Esophagus (tissue), 2 donors: ENCODE data around the gene HRH1. TPM values are rescaled to one million over a fixed set of nuclear protein-coding genes. Genes with fewer than 3 reads are reported as not detected.

ENCODE experiments used
- H3K27ac ChIP-seq, 2 donors: one replicate each; pipeline ENCODE4 v1.5.1; 2013; ENCODE audit warnings: low read depth in 2 of 2, mild to moderate bottlenecking in 2 of 2, inconsistent platforms in 1 of 2, low read length in 1 of 2, moderate library complexity in 1 of 2
- H3K27me3 ChIP-seq, 2 donors: one replicate each; pipeline ENCODE4 v1.6.1; 2013; ENCODE audit warnings: low read length in 2 of 2, control low read depth in 1 of 2, mild to moderate bottlenecking in 1 of 2; ENCODE audit not compliant: insufficient read depth in 2 of 2, control insufficient read depth in 1 of 2
- H3K36me3 ChIP-seq, 2 donors: one replicate each; pipeline ENCODE4 v1.6.1; 2013; ENCODE audit warnings: low read length in 1 of 2; ENCODE audit not compliant: control insufficient read depth in 2 of 2, insufficient read depth in 2 of 2
- H3K4me1 ChIP-seq, 2 donors: one replicate each; pipeline ENCODE4 v1.6.1; 2013; ENCODE audit warnings: low read length in 1 of 2; ENCODE audit not compliant: control insufficient read depth in 2 of 2, insufficient read depth in 2 of 2
- H3K4me3 ChIP-seq, 2 donors: one replicate each; pipeline ENCODE4 v1.5.1; 2013; ENCODE audit warnings: low read length in 2 of 2, mild to moderate bottlenecking in 2 of 2, low read depth in 1 of 2, moderate library complexity in 1 of 2
- H3K9me3 ChIP-seq, 2 donors: one replicate each; pipeline ENCODE4 v1.6.1; 2013; ENCODE audit warnings: mild to moderate bottlenecking in 2 of 2, low read depth in 1 of 2, low read length in 1 of 2, moderate library complexity in 1 of 2; ENCODE audit not compliant: control insufficient read depth in 2 of 2, insufficient read depth in 1 of 2
- WGBS, 2 donors: extraction: QIAGEN DNeasy Blood & Tissue Kit; methylation state at CpG; one replicate each; pipeline ENCODE4 v1.1.7; 2013; 5-methylcytosine and 5-hydroxymethylcytosine counted together
- polyA plus RNA-seq, 2 donors: library from polyadenylated mRNA; stranded (reverse); fragments of 200-250 nt; gene quantifications; one replicate each; pipeline ENCODE4 v1.2.3, GENCODE V29; 2013
- donor health status: healthy with polysubstance abuse.
- donor health status: Bipolar disorder and iron deficiency.

HRH1 gene
- polyA plus RNA-seq, 2 donors: 1.2 to 2.2 TPM

DNA sequence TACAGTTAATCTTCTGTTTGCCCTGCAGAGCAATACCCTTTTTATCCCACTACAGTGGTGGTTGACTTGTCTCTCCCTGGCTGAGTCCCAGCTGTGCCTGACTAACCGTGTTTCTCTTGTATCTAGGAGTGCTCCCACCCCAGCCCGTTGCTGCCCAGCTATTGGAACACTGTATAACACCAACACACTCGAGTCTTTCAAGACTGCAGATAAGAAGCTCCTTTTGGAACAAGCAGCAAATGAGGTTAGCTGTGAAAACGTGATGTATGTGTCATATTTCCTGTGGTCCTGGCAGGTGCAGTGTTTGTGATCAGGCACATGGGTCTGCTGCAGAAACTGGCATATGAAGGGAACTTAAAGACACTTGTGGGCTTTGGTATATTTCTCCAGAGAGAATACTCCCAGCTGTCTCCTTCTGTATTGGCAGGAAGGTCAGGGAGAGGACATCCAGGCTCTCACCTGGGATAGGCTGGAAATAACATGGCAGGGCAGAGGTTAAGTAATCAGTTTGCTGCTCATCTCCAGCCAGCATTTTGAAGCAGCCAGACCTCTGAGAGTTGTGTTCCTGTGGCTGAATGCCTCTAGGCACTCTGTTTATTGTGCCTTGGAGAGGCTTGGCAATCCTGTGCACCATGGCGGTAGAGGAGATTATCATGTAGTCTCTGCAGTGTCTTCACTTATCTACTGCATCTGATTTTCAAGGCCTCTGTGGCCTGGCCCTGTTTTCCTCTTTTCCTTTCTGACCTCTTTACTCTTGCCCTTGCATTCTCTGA, 152.7 kb downstream of the HRH1 start:
- Histone ChIP-seq H3K4me1 (no peaks in the 10 kb centered on the region), H3K36me3 (peaks cover 14 to 25% of the 10 kb centered on the region in 2 donors), H3K4me3 (no peak overlapping the region), H3K9me3 (no peaks in the 10 kb centered on the region), H3K27me3 (no peaks in the 10 kb centered on the region), H3K27ac (no peak overlapping the region)
- WGBS, 2 donors: 56 to 63% methylated on average over 5 of the region's 5 CpGs

DNA sequence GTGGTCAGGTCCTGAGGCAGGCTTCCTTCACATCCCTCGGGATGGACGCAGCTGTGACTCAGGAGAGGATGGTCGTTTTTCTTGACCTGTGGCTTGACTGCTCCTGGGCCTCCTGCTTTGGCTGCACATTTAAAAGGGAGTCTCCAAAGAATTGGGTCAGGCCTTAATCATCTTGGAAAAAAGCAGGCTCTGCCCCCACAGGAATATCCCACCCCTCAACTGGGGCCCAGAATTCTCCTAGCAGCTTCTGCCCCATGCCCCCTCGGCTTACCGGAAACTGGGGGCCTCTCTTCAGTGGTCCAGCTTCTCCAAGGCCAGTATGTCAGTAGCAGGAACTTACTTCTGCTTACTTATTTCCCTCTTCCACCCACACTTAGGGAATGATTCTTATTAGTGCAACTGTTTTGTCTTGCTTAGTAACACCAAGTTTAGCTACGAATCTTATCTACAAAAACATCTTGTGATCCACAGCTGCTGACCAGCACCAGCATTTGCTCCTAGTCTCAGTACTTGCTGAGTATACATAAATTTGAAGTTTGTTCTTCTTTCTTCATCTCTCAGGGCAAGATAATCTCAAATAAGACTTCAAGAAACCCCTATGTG, 153.6 kb downstream of the HRH1 start:
- H3K36me3 ChIP-seq: peaks cover 14 to 25% of the 10 kb centered on the region in 2 donors
- 75 to 79% methylated on average over 6 of the region's 6 CpGs for WGBS, 2 donors
- H3K27ac ChIP-seq: no peak overlapping the region

GRCh38 chr3:11310258-11310657, 156.0 kb downstream of the HRH1 start:
- 83 to 84% methylated on average over 5 of the region's 5 CpGs for WGBS, 2 donors
- Histone ChIP-seq H3K27me3 (no peaks in the 10 kb centered on the region), H3K4me3 (no peak overlapping the region), H3K36me3 (peaks cover 14 to 24% of the 10 kb centered on the region in 2 donors), H3K27ac (no peak overlapping the region), H3K9me3 (no peaks in the 10 kb centered on the region), H3K4me1 (no peaks in the 10 kb centered on the region)

More for the DNA sequence above, 153.6 kb downstream of the HRH1 start:
- Histone ChIP-seq H3K27me3 (no peaks in the 10 kb centered on the region), H3K4me1 (no peaks in the 10 kb centered on the region), H3K4me3 (no peak overlapping the region), H3K9me3 (no peaks in the 10 kb centered on the region)

- H3K36me3 ChIP-seq: peaks cover 11 to 14% of the 10 kb centered on the region in 2 donors
- WGBS, 2 donors: 90 to 92% methylated on average over 5 of the region's 5 CpGs
Observed at GRCh38 chr3:11312166-11312565, 157.9 kb downstream of the HRH1 start.

More at GRCh38 chr3:11312166-11312565, 157.9 kb downstream of the HRH1 start:
- no peak overlapping the region for H3K27ac ChIP-seq
- no peak overlapping the region for H3K4me3 ChIP-seq
- H3K27me3 ChIP-seq: no peaks in the 10 kb centered on the region
- H3K9me3 ChIP-seq: no peaks in the 10 kb centered on the region
- H3K4me1 ChIP-seq: no peaks in the 10 kb centered on the region

Other genes starting within 250 kb of the HRH1 start
- 10 to 100 TPM in 1 of 2 donors, 1 to 10 TPM in 1; 6.9 to 12.7 TPM for gene SLC6A1, start 161.7 kb upstream of the HRH1 start, polyA plus RNA-seq
- 10 to 100 TPM in 1 of 2 donors, 1 to 10 TPM in 1; 5.8 to 13.1 TPM for gene ATG7, start 117.9 kb downstream of the HRH1 start, polyA plus RNA-seq